Fibroblast of lung (primary cell): Measurements from ENCODE around the gene ST6GALNAC6. TPM values are rescaled to one million over a fixed set of nuclear protein-coding genes. Genes with fewer than 3 reads are reported as not detected.

Experiments
- DNase-seq, 2 donors: peaks; one replicate each; pipeline versions ENCODE4 v3.0.0 to v3.0.0-alpha.2; 2010; ENCODE audit warnings: low read depth in 2 of 2
- H2AFZ ChIP-seq: 2 replicates; pipeline ENCODE4 v1.5.1; 2012; ENCODE audit warnings: low read length, control low read depth, inconsistent platforms
- H3K27ac ChIP-seq: 2 replicates; pipeline ENCODE4 v1.5.1; 2011; ENCODE audit warnings: low read length, control low read depth; ENCODE audit not compliant: insufficient read depth
- H3K27me3 ChIP-seq: 2 replicates; pipeline ENCODE4 v1.5.1; 2011; ENCODE audit warnings: mild to moderate bottlenecking, low read length; ENCODE audit not compliant: control insufficient read depth, insufficient read depth
- H3K36me3 ChIP-seq: 2 replicates; pipeline ENCODE4 v1.5.1; 2011; ENCODE audit warnings: low read length; ENCODE audit not compliant: control insufficient read depth, insufficient read depth
- H3K4me1 ChIP-seq: 2 replicates; pipeline ENCODE4 v1.5.1; 2011; ENCODE audit warnings: low read length; ENCODE audit not compliant: control insufficient read depth, insufficient read depth; ENCODE audit errors: extremely low read depth
- H3K4me2 ChIP-seq: 2 replicates; pipeline ENCODE4 v1.5.1; 2011; ENCODE audit warnings: low read length, control low read depth; ENCODE audit not compliant: insufficient read depth; ENCODE audit errors: extremely low read depth
- H3K4me3 ChIP-seq, 4 experiments: fragments of 200-600 bp in 1 of 4; sonication (generic) in 1 of 4; replicated peaks in 1 of 4; 2 replicates each; pipeline ENCODE4 v1.5.1; 2011 to 2016; ENCODE audit warnings: low read length in 4 of 4, low read depth in 3 of 4, mild to moderate bottlenecking in 3 of 4, control low read depth in 2 of 4, inconsistent platforms in 1 of 4, mixed read lengths in 1 of 4; ENCODE audit not compliant: insufficient read depth in 1 of 4; ENCODE audit errors: control extremely low read depth in 1 of 4
- H3K79me2 ChIP-seq: 2 replicates; pipeline ENCODE4 v1.5.1; 2012; ENCODE audit warnings: mild to moderate bottlenecking, low read length, inconsistent platforms; ENCODE audit not compliant: control insufficient read depth, insufficient read depth
- H3K9ac ChIP-seq: 2 replicates; pipeline ENCODE4 v1.5.1; 2011; ENCODE audit warnings: mild to moderate bottlenecking, low read length, control low read depth; ENCODE audit not compliant: insufficient read depth
- H3K9me3 ChIP-seq: 2 replicates; pipeline ENCODE4 v1.5.1; 2012; ENCODE audit warnings: low read depth, low read length; ENCODE audit not compliant: control insufficient read depth, insufficient read depth
- H4K20me1 ChIP-seq: 2 replicates; pipeline ENCODE4 v1.5.1; 2011; ENCODE audit warnings: low read length; ENCODE audit not compliant: control insufficient read depth, insufficient read depth; ENCODE audit errors: extremely low read depth
- EZH2 ChIP-seq: IDR thresholded peaks from 2 replicates; pipeline ENCODE4 v1.5.1; 2012; ENCODE audit warnings: low read length, control low read depth, mild to moderate bottlenecking; ENCODE audit errors: missing control alignments
- polyA plus RNA-seq, 2 donors: library from polyadenylated mRNA; depleted of rRNA in 1 of 2; stranded (reverse) in 1 of 2; unstranded in 1 of 2; fragments of >200 nt; gene quantifications; 2 replicates each; pipeline ENCODE4 v1.2.1, GENCODE V29; 2011 to 2012; ENCODE audit warnings: missing spikeins in 1 of 2
- total RNA-seq: library from RNA; depleted of rRNA; stranded (reverse); fragments of >200 nt; gene quantifications from 2 replicates; pipeline ENCODE4 v1.2.1, GENCODE V29; 2014
- TF ChIP-seq, protein P1 (sequence below), 2 donors: IDR thresholded peaks in 1 of 2; conservative IDR thresholded peaks in 1 of 2; 1 replicate in 1 of 2; 2 replicates in 1 of 2; pipeline ENCODE4 v1.5.1; 2011 to 2012; ENCODE audit warnings: low read length in 2 of 2, control low read depth in 1 of 2, inconsistent platforms in 1 of 2, low read depth in 1 of 2, mild to moderate bottlenecking in 1 of 2

The ST6GALNAC6 gene
- total and polyA plus RNA-seq, 2 donors (not counting 1 experiment from before 2014, with no cell fraction given), result 56.0 to 69.5 TPM

GRCh38 chr9:127941961-127942215 is 42.5 kb upstream of the ST6GALNAC6 start:
- no peak overlapping the region for H3K27ac ChIP-seq
- H3K27me3 ChIP-seq, result no peaks in the 10 kb centered on the region
- no peak overlapping the region for H3K4me2 ChIP-seq
- H4K20me1 ChIP-seq, result no peaks in the 10 kb centered on the region
- peaks cover 6% of the 10 kb centered on the region for H3K79me2 ChIP-seq
- peaks cover 10% of the 10 kb centered on the region for H3K36me3 ChIP-seq
- H3K9ac ChIP-seq, result no peak overlapping the region
- no peaks in the 10 kb centered on the region for H3K9me3 ChIP-seq
- H3K4me3 ChIP-seq, result no peak overlapping the region
- no peaks in the 10 kb centered on the region for H3K4me1 ChIP-seq
- DNase-seq, result no peak
- H2AFZ ChIP-seq, result no peak overlapping the region
- TF ChIP-seq, protein P1, sequence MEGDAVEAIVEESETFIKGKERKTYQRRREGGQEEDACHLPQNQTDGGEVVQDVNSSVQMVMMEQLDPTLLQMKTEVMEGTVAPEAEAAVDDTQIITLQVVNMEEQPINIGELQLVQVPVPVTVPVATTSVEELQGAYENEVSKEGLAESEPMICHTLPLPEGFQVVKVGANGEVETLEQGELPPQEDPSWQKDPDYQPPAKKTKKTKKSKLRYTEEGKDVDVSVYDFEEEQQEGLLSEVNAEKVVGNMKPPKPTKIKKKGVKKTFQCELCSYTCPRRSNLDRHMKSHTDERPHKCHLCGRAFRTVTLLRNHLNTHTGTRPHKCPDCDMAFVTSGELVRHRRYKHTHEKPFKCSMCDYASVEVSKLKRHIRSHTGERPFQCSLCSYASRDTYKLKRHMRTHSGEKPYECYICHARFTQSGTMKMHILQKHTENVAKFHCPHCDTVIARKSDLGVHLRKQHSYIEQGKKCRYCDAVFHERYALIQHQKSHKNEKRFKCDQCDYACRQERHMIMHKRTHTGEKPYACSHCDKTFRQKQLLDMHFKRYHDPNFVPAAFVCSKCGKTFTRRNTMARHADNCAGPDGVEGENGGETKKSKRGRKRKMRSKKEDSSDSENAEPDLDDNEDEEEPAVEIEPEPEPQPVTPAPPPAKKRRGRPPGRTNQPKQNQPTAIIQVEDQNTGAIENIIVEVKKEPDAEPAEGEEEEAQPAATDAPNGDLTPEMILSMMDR (conservative IDR thresholded peaks at IDR 0.05 in 1 of 2, IDR thresholded peaks at IDR 0.05 in 1 of 2; ENCODE audit: low read depth in 1 of 2, low read length in 2 of 2), result no peak
- no peak for TF ChIP-seq EZH2

GRCh38 chr9:127941062-127941960 is 41.9 kb upstream of the ST6GALNAC6 start:
- Histone ChIP-seq H3K4me3 (no peak overlapping the region), H3K4me2 (no peak overlapping the region), H4K20me1 (no peaks in the 10 kb centered on the region), H3K4me1 (peaks cover 3% of the 10 kb centered on the region), H3K27me3 (no peaks in the 10 kb centered on the region), H2AFZ (no peak overlapping the region), H3K79me2 (peaks cover 12% of the 10 kb centered on the region), H3K9me3 (no peaks in the 10 kb centered on the region), H3K27ac (no peak overlapping the region), H3K9ac (no peak overlapping the region), H3K36me3 (peaks cover 12% of the 10 kb centered on the region)
- no peak for DNase-seq
- TF ChIP-seq, protein P1 (conservative IDR thresholded peaks at IDR 0.05 in 1 of 2, IDR thresholded peaks at IDR 0.05 in 1 of 2; ENCODE audit: low read depth in 1 of 2, low read length in 2 of 2), result no peak
- TF ChIP-seq EZH2, result no peak

DNA sequence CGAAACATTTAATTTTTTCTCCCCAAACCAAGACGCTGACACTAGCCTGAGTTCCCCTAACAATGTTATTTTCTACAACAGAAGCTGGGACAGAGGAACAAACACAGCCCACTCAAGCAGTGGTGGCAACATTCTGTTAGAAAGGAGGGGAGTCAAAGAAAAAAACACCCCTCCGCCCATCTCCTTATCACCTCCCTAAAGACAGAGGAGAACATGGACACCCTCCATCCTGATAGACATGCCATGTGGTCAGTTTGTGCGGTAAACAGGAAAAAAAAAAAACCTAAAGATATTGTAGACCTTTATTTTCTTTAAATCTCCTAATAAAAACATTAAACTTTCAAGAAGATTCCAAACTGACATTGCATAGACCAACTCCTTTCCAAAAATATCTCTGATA is 41.2 kb upstream of the ST6GALNAC6 start:
- H3K27ac ChIP-seq, result no peak overlapping the region
- DNase-seq, result no peak
- H3K36me3 ChIP-seq, result peaks cover 13% of the 10 kb centered on the region
- no peaks in the 10 kb centered on the region for H3K9me3 ChIP-seq
- H3K27me3 ChIP-seq, result no peaks in the 10 kb centered on the region
- peaks cover 10% of the 10 kb centered on the region for H3K4me1 ChIP-seq
- no peak overlapping the region for H3K9ac ChIP-seq
- no peak overlapping the region for H3K4me3 ChIP-seq
- TF ChIP-seq, protein P1 (conservative IDR thresholded peaks at IDR 0.05 in 1 of 2, IDR thresholded peaks at IDR 0.05 in 1 of 2; ENCODE audit: low read depth in 1 of 2, low read length in 2 of 2), result no peak
- TF ChIP-seq EZH2, result no peak
- H4K20me1 ChIP-seq, result no peaks in the 10 kb centered on the region
- H3K79me2 ChIP-seq, result peaks cover 19% of the 10 kb centered on the region
- H3K4me2 ChIP-seq, result no peak overlapping the region
- no peak overlapping the region for H2AFZ ChIP-seq
